ENCODE measurements around the gene ZNF524. TPM values are rescaled to one million over a fixed set of nuclear protein-coding genes. Genes with fewer than 3 reads are reported as not detected.
A peak's percentile ranks its signal among the peaks of the same experiment; 100 is the strongest.

Gene ZNF524
- total and polyA plus RNA-seq, 2 donors (not counting 1 experiment from before 2014, with no cell fraction given), result 2.6 to 16.8 TPM

DNA sequence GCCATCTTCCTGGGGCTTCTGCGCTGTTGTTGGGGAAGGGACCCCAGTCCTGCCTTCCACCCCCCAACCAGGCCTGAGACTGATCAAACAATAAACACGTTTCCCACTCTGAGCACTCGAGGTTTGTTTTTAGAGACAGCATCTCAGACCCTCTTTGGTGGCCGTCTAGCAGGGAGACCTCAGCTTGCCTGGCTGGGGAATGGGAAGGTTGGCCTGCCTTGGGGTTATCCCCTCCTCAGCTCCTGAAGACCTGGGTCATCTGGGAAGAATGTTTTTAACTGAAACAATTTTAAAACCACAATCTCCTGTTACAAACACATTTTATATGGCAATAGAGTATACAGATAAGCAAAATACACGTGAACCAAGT is 45.4 kb downstream of the ZNF524 start:
- Histone ChIP-seq H3K9me3 (ENCODE audit: control insufficient read depth, insufficient read depth, low read depth, low read length) (no peaks in the 10 kb centered on the region), H3K79me2 (ENCODE audit: control insufficient read depth, insufficient read depth, low read length) (peaks cover 30% of the 10 kb centered on the region), H3K27ac (ENCODE audit: insufficient read depth, low read length) (no peak overlapping the region), H2AFZ (ENCODE audit: low read length) (no peak overlapping the region), H3K36me3 (ENCODE audit: control insufficient read depth, insufficient read depth, low read length) (peaks cover 12% of the 10 kb centered on the region), H3K9ac (ENCODE audit: insufficient read depth, low read length) (no peak overlapping the region), H3K4me1 (ENCODE audit: control insufficient read depth, extremely low read depth, insufficient read depth, low read length) (peaks cover 11% of the 10 kb centered on the region), H3K27me3 (ENCODE audit: control insufficient read depth, insufficient read depth, low read length) (no peaks in the 10 kb centered on the region), H3K4me3 (replicated peaks in 1 of 4; ENCODE audit: control extremely low read depth in 1 of 4, insufficient read depth in 1 of 4, low read depth in 3 of 4, low read length in 4 of 4) (no peak overlapping the region), H3K4me2 (ENCODE audit: extremely low read depth, insufficient read depth, low read length) (no peak overlapping the region), H4K20me1 (ENCODE audit: control insufficient read depth, extremely low read depth, insufficient read depth, low read length) (no peaks in the 10 kb centered on the region)
- TF ChIP-seq CTCF (conservative IDR thresholded peaks at IDR 0.05 in 1 of 2, IDR thresholded peaks at IDR 0.05 in 1 of 2; ENCODE audit: low read depth in 1 of 2, low read length in 2 of 2) (no peak), EZH2 (IDR thresholded peaks at IDR 0.05; ENCODE audit: low read length, missing control alignments) (no peak)
- no peak for DNase-seq (ENCODE audit: low read depth in 2 of 2)

GRCh38 chr19:55646889-55647731 is 47.0 kb downstream of the ZNF524 start:
- Histone ChIP-seq H4K20me1 (ENCODE audit: control insufficient read depth, extremely low read depth, insufficient read depth, low read length) (no peaks in the 10 kb centered on the region), H3K9ac (ENCODE audit: insufficient read depth, low read length) (no peak overlapping the region), H3K27me3 (ENCODE audit: control insufficient read depth, insufficient read depth, low read length) (no peaks in the 10 kb centered on the region), H3K4me2 (ENCODE audit: extremely low read depth, insufficient read depth, low read length) (peak overlapping the region; percentile 93), H2AFZ (ENCODE audit: low read length) (no peak overlapping the region), H3K4me1 (ENCODE audit: control insufficient read depth, extremely low read depth, insufficient read depth, low read length) (peaks cover 10% of the 10 kb centered on the region), H3K36me3 (ENCODE audit: control insufficient read depth, insufficient read depth, low read length) (peaks cover 13% of the 10 kb centered on the region), H3K9me3 (ENCODE audit: control insufficient read depth, insufficient read depth, low read depth, low read length) (no peaks in the 10 kb centered on the region), H3K4me3 (replicated peaks in 1 of 4; ENCODE audit: control extremely low read depth in 1 of 4, insufficient read depth in 1 of 4, low read depth in 3 of 4, low read length in 4 of 4) (peak overlapping the region; percentile 58 to 79 (median 60)), H3K79me2 (ENCODE audit: control insufficient read depth, insufficient read depth, low read length) (peaks cover 25% of the 10 kb centered on the region), H3K27ac (ENCODE audit: insufficient read depth, low read length) (no peak overlapping the region)
- DNase-seq (ENCODE audit: low read depth in 2 of 2), result no peak
- TF ChIP-seq CTCF (conservative IDR thresholded peaks at IDR 0.05 in 1 of 2, IDR thresholded peaks at IDR 0.05 in 1 of 2; ENCODE audit: low read depth in 1 of 2, low read length in 2 of 2) (no peak), EZH2 (IDR thresholded peaks at IDR 0.05; ENCODE audit: low read length, missing control alignments) (no peak)

- no peaks in the 10 kb centered on the region for H4K20me1 ChIP-seq (ENCODE audit: control insufficient read depth, extremely low read depth, insufficient read depth, low read length)
- H3K4me3 ChIP-seq (replicated peaks in 1 of 4; ENCODE audit: control extremely low read depth in 1 of 4, insufficient read depth in 1 of 4, low read depth in 3 of 4, low read length in 4 of 4), result peak within 1 kb of the TSS; percentile 58 to 79 (median 64)
- TF ChIP-seq CTCF (conservative IDR thresholded peaks at IDR 0.05 in 1 of 2, IDR thresholded peaks at IDR 0.05 in 1 of 2; ENCODE audit: low read depth in 1 of 2, low read length in 2 of 2), result no peak
- TF ChIP-seq EZH2 (IDR thresholded peaks at IDR 0.05; ENCODE audit: low read length, missing control alignments), result no peak
- peak within 1 kb of the TSS; percentile 93 for H3K4me2 ChIP-seq (ENCODE audit: extremely low read depth, insufficient read depth, low read length)
- peaks cover 20% of the 10 kb centered on the region for H3K79me2 ChIP-seq (ENCODE audit: control insufficient read depth, insufficient read depth, low read length)
- H3K27ac ChIP-seq (ENCODE audit: insufficient read depth, low read length), result peak within 1 kb of the TSS; percentile 38
- peak; percentile 75 to 86 for DNase-seq (ENCODE audit: low read depth in 2 of 2)
- peak within 1 kb of the TSS; percentile 61 for H3K9ac ChIP-seq (ENCODE audit: insufficient read depth, low read length)
- H3K9me3 ChIP-seq (ENCODE audit: control insufficient read depth, insufficient read depth, low read depth, low read length), result no peaks in the 10 kb centered on the region
- peaks cover 18% of the 10 kb centered on the region for H3K36me3 ChIP-seq (ENCODE audit: control insufficient read depth, insufficient read depth, low read length)
- peak within 1 kb of the TSS; percentile 76 for H2AFZ ChIP-seq (ENCODE audit: low read length)
- peaks cover 6% of the 10 kb centered on the region for H3K4me1 ChIP-seq (ENCODE audit: control insufficient read depth, extremely low read depth, insufficient read depth, low read length)
- no peaks in the 10 kb centered on the region for H3K27me3 ChIP-seq (ENCODE audit: control insufficient read depth, insufficient read depth, low read length)
These were observed 47.9 kb downstream of the ZNF524 start, which contains the start of gene CCDC106 for GRCh38 chr19:55647732-55648584. Gene CCDC106 (plus strand): TSS chr19:55648212. CDS start chr19:55649047, 835 bp downstream.

Data from fibroblast of lung (primary cell).